ENCODE measurements around the gene EPB41L5.
"Not testable (repeated sequence)": the region's sequence is repeated elsewhere in the genome, so short reads cannot be mapped to it uniquely, and the experiment has no call there.

- TF ChIP-seq CTCF, EZH2 (IDR thresholded peaks at IDR 0.05): not testable (repeated sequence)
Measured at GRCh38 chr2:120158658-120159057, 145.8 kb downstream of the EPB41L5 start.
